RWPE2 (cell line): ENCODE data around the gene CCRL2.

Experiments used
- ATAC-seq: fragments of 200-7000 bp; cut with Tn5 transposase; 3 replicates; pipeline ENCODE4 v1.9.1; 2021; ENCODE audit warnings: low read depth
- DNase-seq: peaks from one replicate; pipeline ENCODE4 v3.0.0-alpha.2; 2020; ENCODE audit warnings: low spot score
- H3K27ac ChIP-seq: fragments of 450-650 bp; 2 replicates; pipeline ENCODE4 v1.5.1; 2017; ENCODE audit warnings: mild to moderate bottlenecking; ENCODE audit not compliant: poor library complexity, severe bottlenecking
- H3K27me3 ChIP-seq: fragments of 250-450 bp; sonication (Bioruptor Pico); 2 replicates; pipeline ENCODE4 v1.5.1; 2021; ENCODE audit warnings: mild to moderate bottlenecking, moderate library complexity; ENCODE audit not compliant: insufficient read depth, poor library complexity, severe bottlenecking
- H3K36me3 ChIP-seq: fragments of 250-450 bp; sonication (Bioruptor Pico); 2 replicates; pipeline ENCODE4 v1.5.1; 2020; ENCODE audit warnings: low read depth, mild to moderate bottlenecking, moderate library complexity
- H3K4me1 ChIP-seq: fragments of 250-450 bp; sonication (Bioruptor Pico); 2 replicates; pipeline ENCODE4 v1.5.1; 2021; ENCODE audit warnings: mild to moderate bottlenecking, moderate library complexity; ENCODE audit not compliant: insufficient read depth, poor library complexity, severe bottlenecking
- H3K4me3 ChIP-seq: fragments of 250-450 bp; sonication (Bioruptor Pico); 2 replicates; pipeline ENCODE4 v1.5.1; 2021; ENCODE audit warnings: mild to moderate bottlenecking, moderate library complexity; ENCODE audit not compliant: severe bottlenecking
- H3K9me3 ChIP-seq: fragments of 250-450 bp; sonication (Bioruptor Pico); 2 replicates; pipeline ENCODE4 v1.5.1; 2021; ENCODE audit warnings: mild to moderate bottlenecking, moderate library complexity; ENCODE audit not compliant: severe bottlenecking
- TF ChIP-seq, protein P1 (sequence below): fragments of 450-650 bp; IDR thresholded peaks from one replicate; pipeline ENCODE4 v1.5.1; 2017; ENCODE audit warnings: mild to moderate bottlenecking, moderate library complexity; ENCODE audit not compliant: poor library complexity, severe bottlenecking

Gene CCRL2

DNA sequence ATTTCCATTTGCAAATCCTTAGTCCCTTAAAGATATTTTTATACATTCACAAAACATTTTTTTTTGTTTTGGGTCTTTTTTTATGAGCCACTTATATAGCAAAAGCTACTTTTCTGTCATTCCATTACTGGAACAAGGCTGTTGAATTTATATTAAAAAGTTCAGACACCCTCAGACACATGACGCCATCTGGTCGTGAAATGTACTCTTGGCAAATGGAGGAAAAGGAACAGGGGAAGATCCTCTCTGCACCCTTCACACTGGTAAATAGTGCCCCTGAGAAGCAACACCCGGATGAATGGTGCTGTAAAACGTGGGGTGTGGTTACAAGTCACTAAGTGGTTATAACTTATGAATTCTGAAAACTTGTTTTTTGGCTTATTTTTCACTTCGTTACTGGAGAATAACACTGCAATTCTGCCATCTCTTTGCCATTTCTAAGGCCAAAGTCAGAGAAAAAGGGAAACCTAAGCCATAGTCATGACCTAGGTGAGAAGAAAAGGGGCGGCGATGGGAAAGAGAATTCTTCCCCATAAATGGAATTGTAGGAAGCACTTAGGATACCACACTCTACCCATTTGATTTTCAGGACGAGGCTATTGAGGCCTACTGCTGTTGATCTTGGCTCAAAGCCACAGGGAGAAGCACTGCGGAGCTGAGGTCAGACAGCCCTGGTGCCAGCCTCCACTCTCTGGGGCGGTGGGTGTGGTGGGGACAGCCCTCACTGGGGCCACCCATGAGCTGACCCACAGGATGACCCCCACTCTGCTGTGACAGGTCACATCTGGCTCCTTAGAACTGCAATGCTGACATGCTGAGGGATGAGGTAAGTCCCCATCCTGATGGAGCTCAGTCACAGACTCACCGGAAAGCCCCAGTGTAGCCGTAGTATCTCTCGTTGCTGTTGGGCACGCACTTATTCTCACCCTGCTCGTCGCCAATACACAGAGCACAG is 35.8 kb downstream of the CCRL2 start:
- no peak for DNase-seq
- TF ChIP-seq, protein P1, sequence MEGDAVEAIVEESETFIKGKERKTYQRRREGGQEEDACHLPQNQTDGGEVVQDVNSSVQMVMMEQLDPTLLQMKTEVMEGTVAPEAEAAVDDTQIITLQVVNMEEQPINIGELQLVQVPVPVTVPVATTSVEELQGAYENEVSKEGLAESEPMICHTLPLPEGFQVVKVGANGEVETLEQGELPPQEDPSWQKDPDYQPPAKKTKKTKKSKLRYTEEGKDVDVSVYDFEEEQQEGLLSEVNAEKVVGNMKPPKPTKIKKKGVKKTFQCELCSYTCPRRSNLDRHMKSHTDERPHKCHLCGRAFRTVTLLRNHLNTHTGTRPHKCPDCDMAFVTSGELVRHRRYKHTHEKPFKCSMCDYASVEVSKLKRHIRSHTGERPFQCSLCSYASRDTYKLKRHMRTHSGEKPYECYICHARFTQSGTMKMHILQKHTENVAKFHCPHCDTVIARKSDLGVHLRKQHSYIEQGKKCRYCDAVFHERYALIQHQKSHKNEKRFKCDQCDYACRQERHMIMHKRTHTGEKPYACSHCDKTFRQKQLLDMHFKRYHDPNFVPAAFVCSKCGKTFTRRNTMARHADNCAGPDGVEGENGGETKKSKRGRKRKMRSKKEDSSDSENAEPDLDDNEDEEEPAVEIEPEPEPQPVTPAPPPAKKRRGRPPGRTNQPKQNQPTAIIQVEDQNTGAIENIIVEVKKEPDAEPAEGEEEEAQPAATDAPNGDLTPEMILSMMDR = peak; percentile 73

DNA sequence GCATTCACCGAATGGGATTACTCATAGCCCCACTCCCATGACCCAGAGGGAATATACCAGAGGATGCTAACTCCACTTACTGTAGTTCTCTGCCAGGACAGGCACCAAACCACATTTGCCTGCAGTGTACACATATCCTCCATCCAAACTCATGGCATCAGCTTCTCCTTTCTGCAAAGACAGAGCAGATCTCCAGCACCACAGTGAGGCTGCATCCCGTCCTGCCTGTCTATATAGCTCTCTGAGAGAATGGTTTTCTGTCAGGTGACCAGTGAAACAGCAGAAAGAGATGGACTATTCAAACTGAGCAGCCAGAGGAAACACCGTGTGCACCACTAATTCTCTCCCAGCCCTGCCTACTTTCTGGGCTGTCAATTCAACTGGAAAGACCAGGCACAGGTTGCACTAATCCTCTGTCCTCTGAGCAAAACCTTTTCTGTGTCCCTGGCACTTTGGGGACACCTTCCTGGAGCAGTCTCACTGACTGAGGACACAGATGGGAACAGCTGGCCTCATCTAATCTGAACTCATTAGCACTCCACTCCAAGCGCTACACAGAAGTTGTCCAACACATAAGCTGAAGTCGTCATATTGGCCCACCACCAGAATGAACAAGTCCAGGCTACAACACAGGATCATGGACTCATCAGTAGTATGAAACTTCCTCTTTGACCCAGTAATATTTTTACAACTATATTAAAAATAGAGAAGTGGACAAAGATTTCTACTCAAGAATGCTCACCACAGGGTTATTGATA is 40.3 kb downstream of the CCRL2 start:
- TF ChIP-seq, protein P1 = no peak
- Histone ChIP-seq H3K27ac (no peak overlapping the region), H3K9me3 (no peaks in the 10 kb centered on the region), H3K27me3 (peaks cover 2% of the 10 kb centered on the region), H3K4me1 (no peaks in the 10 kb centered on the region), H3K36me3 (no peaks in the 10 kb centered on the region), H3K4me3 (no peak overlapping the region)
- no peak for DNase-seq
- ATAC-seq = 0 out of 3 replicates have a peak, but pooled peaks have one; percentile 33

More for the DNA sequence above, 35.8 kb downstream of the CCRL2 start:
- Histone ChIP-seq H3K4me3 (no peak overlapping the region), H3K27me3 (no peaks in the 10 kb centered on the region), H3K9me3 (no peaks in the 10 kb centered on the region), H3K36me3 (no peaks in the 10 kb centered on the region), H3K4me1 (no peaks in the 10 kb centered on the region), H3K27ac (no peak overlapping the region)
- ATAC-seq = no peak

DNA sequence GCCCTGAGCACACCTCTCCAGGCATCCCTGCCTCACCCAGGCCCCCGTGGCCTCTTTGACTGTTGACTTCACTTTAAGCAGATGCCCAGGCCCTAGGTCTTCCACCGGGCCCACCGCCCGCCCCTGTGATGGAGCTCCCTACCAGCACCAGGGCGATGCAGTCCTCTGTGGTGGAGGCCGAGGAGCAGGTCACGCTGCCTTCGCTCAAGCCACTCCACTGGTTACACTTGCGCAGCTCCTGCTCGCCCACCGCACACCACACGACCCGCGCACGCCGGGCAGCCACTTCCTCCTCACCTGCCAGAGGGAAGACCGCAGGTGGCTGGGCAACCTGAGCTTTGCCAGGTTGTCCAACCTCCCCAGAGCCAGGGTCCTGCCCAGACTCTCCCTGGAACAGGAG is 41.7 kb downstream of the CCRL2 start:
- no peak overlapping the region for H3K27ac ChIP-seq
- peaks cover 4% of the 10 kb centered on the region for H3K27me3 ChIP-seq
- no peaks in the 10 kb centered on the region for H3K4me1 ChIP-seq
- no peaks in the 10 kb centered on the region for H3K36me3 ChIP-seq
- no peaks in the 10 kb centered on the region for H3K9me3 ChIP-seq
- no peak overlapping the region for H3K4me3 ChIP-seq
- ATAC-seq = no peak
- TF ChIP-seq, protein P1 = no peak
- DNase-seq = no peak

DNA sequence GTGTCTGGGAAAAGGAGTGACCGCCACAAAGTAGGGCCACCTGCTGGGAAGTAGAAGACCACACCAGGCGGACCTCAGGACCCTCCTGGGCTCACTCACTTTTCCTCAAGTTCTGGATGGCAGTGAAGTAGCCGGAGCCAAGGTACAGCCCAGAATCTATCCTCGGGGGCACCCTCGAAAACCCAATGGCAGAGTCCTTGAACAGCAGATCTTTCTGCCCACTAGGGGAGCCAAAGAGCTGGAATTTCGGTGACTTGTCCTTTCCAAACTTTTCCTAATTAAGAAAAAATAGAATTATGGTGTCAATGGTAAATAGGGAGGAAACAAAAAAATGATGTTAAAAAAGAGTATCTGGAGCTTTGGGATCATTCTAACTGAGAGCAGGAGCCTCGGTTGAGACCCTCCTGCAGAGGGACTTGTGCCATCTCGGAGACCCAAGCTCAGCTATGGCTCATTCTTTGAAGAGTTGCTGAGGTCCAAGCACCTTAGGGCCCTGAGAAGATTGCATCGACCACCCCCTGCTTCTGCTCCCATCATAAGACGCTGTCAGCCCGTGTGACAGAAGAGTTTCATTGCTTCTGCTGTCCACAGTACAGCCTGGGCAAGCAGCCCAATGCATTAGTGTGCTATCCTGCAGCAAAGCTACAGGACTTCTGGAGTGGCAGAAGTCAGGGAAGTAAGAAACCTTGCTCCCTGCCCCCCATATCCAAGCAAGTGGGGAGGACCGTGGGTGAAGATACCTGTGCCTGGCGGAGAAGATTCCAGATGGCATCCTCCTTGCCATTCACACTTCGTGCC is 42.9 kb downstream of the CCRL2 start:
- Histone ChIP-seq H3K4me1 (no peaks in the 10 kb centered on the region), H3K27ac (no peak overlapping the region), H3K27me3 (peaks cover 4% of the 10 kb centered on the region), H3K4me3 (no peak overlapping the region), H3K36me3 (no peaks in the 10 kb centered on the region), H3K9me3 (no peaks in the 10 kb centered on the region)
- DNase-seq (no peak), ATAC-seq (no peak)
- TF ChIP-seq, protein P1 = peak; percentile 59
